Measurements from ENCODE around the gene TSEN2.
A peak's percentile ranks its signal among the peaks of the same experiment; 100 is the strongest.

The TSEN2 gene

DNA sequence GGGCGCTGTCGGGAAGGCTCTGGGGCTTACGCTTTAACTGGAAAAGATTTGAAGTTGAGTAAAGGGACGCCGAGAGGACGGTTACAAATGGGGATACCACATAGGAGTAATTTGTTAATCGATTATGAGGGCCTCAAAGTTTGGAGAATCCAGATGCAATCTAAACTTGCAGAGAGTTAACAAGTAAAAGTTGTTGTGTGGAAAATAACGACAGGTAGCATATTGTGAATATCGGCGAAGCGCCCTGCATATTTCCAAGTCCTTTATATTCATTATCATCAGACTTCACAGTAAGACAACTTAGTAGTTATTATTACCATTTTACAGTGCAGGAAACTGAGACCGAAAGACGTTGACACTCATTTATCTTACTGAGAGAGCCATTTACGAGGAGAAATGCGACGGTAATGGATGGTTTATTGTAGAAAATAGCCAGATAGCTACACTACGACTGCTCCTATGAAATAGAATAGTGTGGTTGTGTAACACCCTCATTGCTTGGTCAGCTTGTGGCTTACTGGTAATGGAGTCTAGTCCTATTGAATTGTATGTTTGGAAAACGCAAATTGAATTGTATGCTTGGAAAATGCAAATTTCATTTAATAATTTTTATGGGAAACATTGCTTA is 73.3 kb downstream of the TSEN2 start:
- no peak for DNase-seq

DNA sequence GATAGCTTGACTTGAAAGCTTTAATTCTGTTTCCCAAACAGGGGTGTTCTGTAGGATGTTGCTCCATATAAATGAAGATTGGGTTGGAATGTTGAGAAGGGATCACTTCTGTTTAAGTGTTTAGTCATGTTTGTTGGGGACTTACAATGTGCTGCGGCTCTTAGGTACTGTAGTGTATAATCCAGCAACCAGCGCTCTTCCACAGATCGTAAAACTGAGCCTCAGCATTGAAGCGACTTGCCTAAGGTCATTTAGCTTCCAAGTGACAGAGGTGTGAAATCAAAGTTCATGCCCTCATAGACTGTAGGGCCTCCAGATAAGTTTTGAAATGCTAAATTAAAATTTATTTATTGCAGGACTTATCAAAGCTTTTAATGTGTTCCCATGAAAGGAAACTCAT is 74.4 kb downstream of the TSEN2 start:
- DNase-seq, result no peak

DNA sequence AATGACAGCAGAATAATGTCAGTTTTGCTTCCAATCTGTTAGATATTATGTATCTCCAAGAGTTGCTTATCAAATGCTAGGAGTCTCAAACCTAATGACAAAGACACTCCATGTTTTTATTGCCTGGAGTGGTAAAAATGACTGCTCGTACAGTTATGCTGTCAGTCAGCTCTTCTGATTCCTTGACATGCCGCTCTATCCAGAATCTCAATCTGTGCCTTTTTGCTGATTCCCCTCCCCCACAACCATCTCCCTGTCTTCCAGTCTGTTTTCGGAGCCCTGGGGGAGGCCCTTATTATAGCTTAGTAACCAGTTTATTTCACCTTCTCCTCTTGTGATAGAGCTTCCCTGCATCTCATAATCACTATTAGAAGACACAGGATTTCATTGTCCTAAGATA is 75.2 kb downstream of the TSEN2 start:
- DNase-seq, result peak in 1 of 2 experiments; percentile 20

DNA sequence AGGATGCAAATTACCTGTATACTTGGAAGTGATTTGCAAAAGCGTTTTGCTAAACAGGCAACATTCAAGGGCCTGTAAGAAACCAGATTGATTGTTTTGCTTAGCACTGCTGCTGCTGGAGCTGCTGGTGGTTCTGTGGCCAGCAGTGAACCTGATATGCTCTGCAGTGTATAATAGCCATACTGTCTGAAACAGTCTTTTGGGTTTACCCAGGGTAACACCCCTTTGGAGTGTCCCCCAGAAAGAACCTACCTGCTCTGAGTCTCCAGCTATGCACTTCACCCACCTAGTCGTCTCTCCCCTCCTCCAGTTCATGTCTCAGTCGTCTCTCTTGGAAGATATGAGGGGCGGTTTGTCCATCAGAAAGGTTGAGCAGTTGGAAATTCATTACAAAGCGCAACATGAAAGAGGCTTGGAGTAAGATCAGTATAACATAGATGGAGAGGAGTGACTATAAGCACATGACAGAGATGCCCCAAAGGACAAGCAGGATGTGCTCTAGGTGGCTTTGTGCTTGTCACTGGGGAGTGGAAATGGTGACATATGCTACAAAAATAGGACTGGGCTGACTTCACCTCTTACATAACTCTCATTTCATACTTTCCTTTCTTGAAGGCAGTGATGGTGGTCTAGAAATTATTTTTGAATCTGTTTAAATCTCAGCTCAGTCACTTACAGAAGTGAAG is 76.4 kb downstream of the TSEN2 start:
- no peak for DNase-seq

- no peak for DNase-seq
These were observed 77.1 kb downstream of the TSEN2 start for GRCh38 chr3:12561397-12561796.

- no peak for DNase-seq
These were observed 78.2 kb downstream of the TSEN2 start for GRCh38 chr3:12562451-12562850.

GRCh38 chr3:12566976-12567375 is 82.7 kb downstream of the TSEN2 start:
- no peak for DNase-seq

DNA sequence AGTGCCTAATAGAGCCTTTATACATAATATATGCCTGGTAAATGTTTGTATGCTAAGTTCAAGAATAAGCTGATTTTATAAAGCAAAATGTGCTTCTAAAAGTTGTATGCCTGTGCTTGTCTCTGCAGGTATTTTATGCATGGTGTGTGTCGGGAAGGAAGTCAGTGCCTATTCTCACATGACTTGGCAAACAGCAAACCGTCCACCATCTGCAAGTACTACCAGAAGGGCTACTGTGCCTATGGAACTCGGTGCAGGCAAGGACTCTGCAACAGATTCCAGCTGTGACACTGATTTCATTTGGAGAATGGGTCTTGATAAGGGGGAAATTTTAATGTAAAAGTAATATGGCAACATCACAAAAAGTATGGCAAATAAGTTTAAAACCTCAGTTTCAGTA is 84.5 kb downstream of the TSEN2 start:
- no peak for DNase-seq

DNA sequence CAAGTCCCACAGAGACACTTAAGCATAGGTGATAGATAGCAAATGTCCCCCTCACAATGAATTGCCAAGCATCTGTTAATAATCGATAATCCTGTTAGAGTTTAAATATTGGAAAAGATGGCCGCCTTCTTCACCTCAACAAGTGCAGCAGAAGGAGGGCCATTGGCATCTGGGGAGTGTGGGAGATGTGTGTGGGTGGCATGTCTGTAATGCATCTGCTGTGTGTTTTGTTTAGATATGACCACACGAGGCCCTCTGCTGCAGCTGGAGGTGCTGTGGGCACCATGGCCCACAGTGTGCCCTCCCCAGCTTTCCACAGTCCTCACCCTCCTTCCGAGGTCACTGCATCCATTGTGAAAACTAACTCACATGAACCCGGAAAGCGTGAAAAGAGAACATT is 85.6 kb downstream of the TSEN2 start:
- no peak for DNase-seq

DNA sequence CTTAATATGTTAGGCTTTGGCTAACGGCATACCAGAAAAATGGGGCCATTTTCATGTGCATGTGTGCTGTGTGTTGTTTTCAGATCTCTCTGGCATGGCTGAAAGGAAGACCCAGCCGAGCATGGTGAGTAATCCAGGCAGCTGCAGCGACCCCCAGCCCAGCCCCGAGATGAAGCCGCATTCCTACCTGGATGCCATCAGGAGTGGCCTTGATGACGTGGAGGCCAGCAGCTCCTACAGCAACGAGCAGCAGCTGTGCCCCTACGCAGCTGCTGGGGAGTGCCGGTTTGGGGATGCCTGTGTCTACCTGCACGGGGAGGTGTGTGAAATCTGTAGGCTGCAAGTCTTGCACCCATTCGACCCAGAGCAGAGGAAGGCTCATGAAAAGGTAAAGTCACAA is 87.7 kb downstream of the TSEN2 start:
- no peak for DNase-seq

- DNase-seq, result no peak
These were observed 89.9 kb downstream of the TSEN2 start for GRCh38 chr3:12574131-12574530.

GRCh38 chr3:12574661-12575060 is 90.4 kb downstream of the TSEN2 start:
- DNase-seq, result no peak

DNA sequence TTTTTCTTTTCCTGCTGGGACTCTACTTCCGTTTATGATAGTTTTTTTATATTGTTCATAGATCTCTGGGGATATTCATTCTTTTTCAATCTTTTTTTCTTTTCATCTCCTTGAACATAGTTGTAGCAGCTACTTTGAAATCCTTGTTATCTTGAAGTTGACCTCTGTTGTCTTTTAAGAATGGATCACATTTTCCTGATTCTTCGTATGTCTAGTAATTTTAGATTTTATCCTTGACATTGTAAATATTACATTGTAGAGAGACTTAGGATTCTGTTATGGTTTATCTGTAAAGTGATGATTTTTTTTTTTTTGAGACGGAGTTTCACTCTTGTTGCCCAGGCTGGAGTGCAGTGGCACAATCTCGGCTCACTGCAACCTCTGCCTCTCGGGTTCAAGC is 93.1 kb downstream of the TSEN2 start:
- no peak for DNase-seq

DNA sequence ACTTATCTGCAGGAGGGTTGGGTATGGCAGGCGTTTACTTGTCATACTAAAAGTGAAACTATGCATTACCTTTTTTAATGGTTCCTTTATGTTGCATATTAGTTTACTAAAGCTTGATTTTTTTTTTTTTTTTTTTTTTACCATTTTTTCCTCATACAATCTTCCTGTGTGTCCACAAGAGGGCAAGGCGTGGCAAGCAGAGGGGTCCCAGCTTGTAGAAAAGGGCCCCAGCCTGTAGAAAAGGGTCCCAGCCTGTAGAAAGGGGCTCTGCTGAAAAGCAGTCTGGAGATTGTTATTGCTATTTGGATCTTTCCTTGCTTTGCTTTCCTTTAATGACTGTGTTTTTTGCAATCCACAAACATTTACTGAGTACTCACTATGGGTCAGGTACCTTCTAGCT is 94.5 kb downstream of the TSEN2 start:
- DNase-seq, result no peak

- DNase-seq, result no peak
These were observed 95.2 kb downstream of the TSEN2 start for GRCh38 chr3:12579456-12579855.

GRCh38 chr3:12579905-12580304 is 95.6 kb downstream of the TSEN2 start:
- no peak for DNase-seq

- DNase-seq, result no peak
These were observed 98.5 kb downstream of the TSEN2 start for GRCh38 chr3:12582730-12583129.

Measured in NCI-H524 (cell line).